ENCODE results near the gene STRC.
"Not testable (repeated sequence)": the region's sequence is repeated elsewhere in the genome, so short reads cannot be mapped to it uniquely, and the experiment has no call there.

Gene STRC

DNA sequence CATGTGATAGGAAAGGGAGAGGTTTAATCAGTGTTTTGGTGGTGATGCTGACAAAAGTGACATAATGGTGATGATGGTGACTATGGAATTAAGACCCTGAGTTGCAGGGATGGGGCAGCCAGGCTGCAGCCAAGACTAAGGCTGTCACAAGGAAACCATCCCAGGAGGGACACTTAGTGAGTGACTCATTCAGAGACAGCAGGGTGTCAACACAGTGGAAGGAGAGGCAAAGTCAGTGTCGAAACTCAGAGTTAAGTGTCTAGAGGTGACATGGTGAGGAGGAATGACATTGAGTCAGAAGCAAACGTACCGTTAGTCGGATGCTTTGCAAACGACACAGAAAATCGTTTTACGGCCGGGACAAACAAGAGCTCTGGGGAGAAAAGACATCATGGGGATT lies 54.8 kb downstream of the STRC start:
- not testable (repeated sequence) for DNase-seq (ENCODE audit: low read depth, low spot score)

GRCh38 chr15:43562753-43563152 lies 55.8 kb downstream of the STRC start:
- DNase-seq (ENCODE audit: low read depth, low spot score) = not testable (repeated sequence)

GRCh38 chr15:43552986-43553385 lies 65.6 kb downstream of the STRC start:
- DNase-seq (ENCODE audit: low read depth, low spot score) = no peak

GRCh38 chr15:43552256-43552655 lies 66.3 kb downstream of the STRC start:
- DNase-seq (ENCODE audit: low read depth, low spot score) = no peak

- no peak for DNase-seq (ENCODE audit: low read depth, low spot score)
Observed at GRCh38 chr15:43550527-43551363, 67.9 kb downstream of the STRC start.
